HCT116 (cell line): ENCODE measurements around the gene SEMA3B. TPM values are rescaled to one million over a fixed set of nuclear protein-coding genes. Genes with fewer than 3 reads are reported as not detected.
A peak's percentile ranks its signal among the peaks of the same experiment; 100 is the strongest.

Experiments used
- ATAC-seq: fragments of 200-7000 bp; cut with Tn5 transposase; 2 replicates; pipeline ENCODE4 v1.9.1; 2020; ENCODE audit warnings: mild to moderate bottlenecking, moderate library complexity
- BruUV-seq: library from RNA; stranded (reverse); fragments of 400-500 nt; replicated peaks from 2 replicates; lab custom pipeline; 2021; lab: Mats Ljungman, UMichigan
- CTCF ChIA-PET: fragments of 300-600 bp; sonication (Branson Sonifier 250); formaldehyde crosslinking; loops from one replicate; lab custom pipeline; 2021; ENCODE audit warnings: antibody characterized with exemption; lab: Charles Lee
- POLR2A ChIA-PET: fragments of 300-600, 350-600 bp; sonication (Branson Sonifier 250); formaldehyde crosslinking; loops from one replicate; lab custom pipeline; 2021; ENCODE audit warnings: antibody characterized with exemption; lab: Charles Lee
- RAD21 ChIA-PET, 2 experiments: fragments of 300-600 bp; sonication (Branson Sonifier 250); formaldehyde crosslinking; loops; one replicate each; lab custom pipeline; 2023; ENCODE audit warnings: low total read pairs in 2 of 2; ENCODE audit not compliant: uncharacterized antibody in 2 of 2, unreplicated experiment in 2 of 2, low non-redundant PET in 1 of 2; lab: Charles Lee
- DNase-seq: peaks from one replicate; pipeline ENCODE4 v3.0.0-alpha.2; 2010; ENCODE audit warnings: low read depth, low spot score
- H2AFZ ChIP-seq: fragments of 200-600 bp; shearing (Covaris generic), sonication (generic); 2 replicates; pipeline ENCODE4 v1.6.1; 2017; ENCODE audit warnings: low read depth, mixed run types, mixed read lengths, antibody characterized with exemption, low read length; ENCODE audit not compliant: poor library complexity, severe bottlenecking
- H3K27ac ChIP-seq: 2 replicates; pipeline ENCODE4 v1.5.1; 2012; ENCODE audit warnings: low read depth, low read length
- H3K27me3 ChIP-seq: fragments of 200-600 bp; sonication (generic); 2 replicates; pipeline ENCODE4 v1.6.1; 2016; ENCODE audit warnings: mixed run types, low read length, mixed read lengths; ENCODE audit not compliant: insufficient read depth
- H3K36me3 ChIP-seq, 2 experiments: fragments of 200-500 bp in 1 of 2; fragments of 200-600 bp in 1 of 2; sonication (Bioruptor generic) in 1 of 2; sonication (generic) in 1 of 2; 2 replicates each; pipeline versions ENCODE4 v1.5.1 to v1.6.1; 2014 to 2016; ENCODE audit warnings: low read length in 2 of 2, inconsistent platforms in 1 of 2, mixed read lengths in 1 of 2, mixed run types in 1 of 2; ENCODE audit not compliant: insufficient read depth in 2 of 2, control insufficient read depth in 1 of 2
- H3K4me1 ChIP-seq, 2 experiments: fragments of 200-600 bp in 1 of 2; sonication (generic) in 1 of 2; 2 replicates each; pipeline versions ENCODE4 v1.5.1 to v1.6.1; 2012 to 2017; ENCODE audit warnings: low read length in 2 of 2, inconsistent platforms in 1 of 2, mild to moderate bottlenecking in 1 of 2, mixed read lengths in 1 of 2, mixed run types in 1 of 2, moderate library complexity in 1 of 2; ENCODE audit not compliant: insufficient read depth in 2 of 2, control insufficient read depth in 1 of 2
- H3K4me2 ChIP-seq: fragments of 200-600 bp; sonication (generic); 2 replicates; pipeline ENCODE4 v1.6.1; 2017; ENCODE audit warnings: mixed run types, low read length, mixed read lengths
- H3K4me3 ChIP-seq, 2 experiments: fragments of 200-600 bp in 1 of 2; sonication (generic) in 1 of 2; replicated peaks in 1 of 2; 2 replicates each; pipeline ENCODE4 v1.5.1; 2011 to 2016; ENCODE audit warnings: low read length in 2 of 2, control low read depth in 1 of 2, low read depth in 1 of 2, mild to moderate bottlenecking in 1 of 2, mixed read lengths in 1 of 2, mixed run types in 1 of 2
- H3K79me2 ChIP-seq: fragments of 200-600 bp; sonication (generic); 2 replicates; pipeline ENCODE4 v1.6.1; 2017; ENCODE audit warnings: mild to moderate bottlenecking, mixed run types, low read length, moderate library complexity, mixed read lengths; ENCODE audit not compliant: insufficient read depth
- H3K9ac ChIP-seq: fragments of 200-600 bp; sonication (generic); 2 replicates; pipeline ENCODE4 v1.6.1; 2016; ENCODE audit warnings: low read length, mixed read lengths
- H3K9me2 ChIP-seq: fragments of 200-600 bp; sonication (generic), shearing (Covaris generic); 2 replicates; pipeline ENCODE4 v1.6.1; 2017; ENCODE audit warnings: mixed run types, mild to moderate bottlenecking, moderate library complexity; ENCODE audit not compliant: insufficient read depth
- H3K9me3 ChIP-seq, 2 experiments: fragments of 200-500 bp in 1 of 2; fragments of 200-600 bp in 1 of 2; sonication (Bioruptor generic) in 1 of 2; sonication (generic) in 1 of 2; 2 replicates each; pipeline ENCODE4 v1.6.1; 2014 to 2017; ENCODE audit warnings: low read length in 2 of 2, mixed read lengths in 2 of 2, inconsistent platforms in 1 of 2, low read depth in 1 of 2, mild to moderate bottlenecking in 1 of 2, mixed run types in 1 of 2, moderate library complexity in 1 of 2; ENCODE audit not compliant: control insufficient read depth in 1 of 2, insufficient read depth in 1 of 2
- H4K20me1 ChIP-seq: fragments of 200-600 bp; sonication (generic), shearing (Covaris generic); 2 replicates; pipeline ENCODE4 v1.6.1; 2017; ENCODE audit warnings: mixed run types, mild to moderate bottlenecking, moderate library complexity; ENCODE audit not compliant: insufficient read depth
- ELF1 ChIP-seq: IDR thresholded peaks from 2 replicates; pipeline ENCODE4 v1.6.1; 2012; ENCODE audit warnings: low read depth, borderline replicate concordance
- POLR2AphosphoS5 ChIP-seq: IDR thresholded peaks from 2 replicates; pipeline ENCODE4 v1.6.1; 2011; ENCODE audit warnings: mild to moderate bottlenecking, low read depth, low read length, moderate library complexity
- TCF7L2 ChIP-seq: IDR thresholded peaks from 2 replicates; pipeline ENCODE4 v1.7.0; 2011; ENCODE audit warnings: borderline replicate concordance, inconsistent platforms; ENCODE audit not compliant: insufficient read depth, insufficient read length; ENCODE audit errors: extremely low read depth
- ZNF274 ChIP-seq: fragments of 200-500 bp; sonication (Bioruptor generic); IDR thresholded peaks from 2 replicates; pipeline ENCODE4 v1.6.1; 2014; ENCODE audit warnings: mild to moderate bottlenecking, low read depth, low read length, inconsistent platforms
- intact Hi-C: fragments of 100-400 bp; cut with micrococcal nuclease; formaldehyde crosslinking; loops from 2 replicates; pipeline ENCODE4 v1.10.0; 2022
- total RNA-seq: library from RNA; stranded (reverse); gene quantifications from one replicate; pipeline ENCODE4 v1.2.1, GENCODE V29; 2021; ENCODE audit not compliant: unreplicated experiment

The SEMA3B gene
- total RNA-seq, 1 experiment from 2014 or later, result 46.2 TPM

DNA sequence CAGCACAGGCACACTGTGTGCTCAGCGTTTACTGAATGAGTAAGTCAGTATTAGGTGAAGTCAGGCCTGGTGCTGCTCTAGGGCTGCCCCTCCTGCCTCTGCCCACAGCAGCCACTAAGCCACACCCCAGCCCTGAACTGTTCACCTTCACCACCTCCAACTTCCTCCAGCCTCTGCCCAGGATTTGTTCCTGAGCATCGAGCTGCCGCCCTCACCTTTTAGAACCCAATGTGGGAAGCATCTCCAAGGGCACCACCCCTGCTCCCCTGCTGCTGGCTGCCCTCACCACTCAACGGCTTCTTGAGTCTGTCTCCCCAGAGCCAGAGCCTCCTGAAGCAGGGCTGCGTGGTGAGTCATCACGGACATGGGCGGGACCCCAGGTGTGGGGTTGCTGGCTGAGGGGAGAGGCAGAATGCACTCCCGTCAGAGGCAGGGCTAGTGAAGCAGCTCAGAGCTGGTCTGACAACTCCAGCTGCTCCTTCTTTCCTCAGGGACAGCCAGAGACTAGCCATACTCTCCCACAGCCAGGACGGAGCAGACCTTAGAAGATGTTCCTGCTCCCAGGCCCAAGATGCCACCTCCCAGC is 47.8 kb downstream of the SEMA3B start:
- H3K4me1 ChIP-seq, result peaks cover 54 to 82% of the 10 kb centered on the region in 2 experiments
- no peak overlapping the region for H2AFZ ChIP-seq
- H3K4me2 ChIP-seq, result peak overlapping the region; percentile 92
- no peaks in the 10 kb centered on the region for H4K20me1 ChIP-seq
- no peaks in the 10 kb centered on the region for H3K27me3 ChIP-seq
- peak overlapping the region; percentile 98 for H3K27ac ChIP-seq
- peaks cover 2 to 17% of the 10 kb centered on the region in 2 experiments; a peak in 1 of 4 replicates for H3K36me3 ChIP-seq
- H3K79me2 ChIP-seq, result peaks cover 51% of the 10 kb centered on the region
- peak; percentile 84 for TF ChIP-seq POLR2AphosphoS5
- no peak for TF ChIP-seq ZNF274
- intact Hi-C loops, result no loop called here
- peak; percentile 78 for ATAC-seq
- no peaks in the 10 kb centered on the region for H3K9me2 ChIP-seq
- H3K9ac ChIP-seq, result peak overlapping the region; percentile 65
- ChIA-PET CTCF (interaction anchor here (0.9 to 1.6 kb wide), 5 partner anchors 14 to 122 kb away, joined by 3 to 5 read pairs (median 3); partner anchors contain the start of genes HYAL1, HYAL3 and NAA80), RAD21 (interaction anchor here in 1 of 2 experiments (0.9 kb wide), 1 partner anchor 17 kb away, joined by 3 read pairs; the partner anchor contains the start of genes HYAL3 and NAA80), POLR2A (interaction anchor here (0.9 to 2.1 kb wide), 8 partner anchors 11 to 37 kb away, joined by 3 to 8 read pairs (median 4); partner anchors contain the start of genes HYAL1, HYAL3, IFRD2 and NAA80)
- DNase-seq, result peak; percentile 93
- H3K4me3 ChIP-seq, result peak overlapping the region; percentile 10 to 46
- H3K9me3 ChIP-seq, result no peaks in the 10 kb centered on the region
- BruUV-seq, result no TSS peak

GRCh38 chr3:50317300-50317699 is 48.4 kb downstream of the SEMA3B start:
- Histone ChIP-seq H3K27ac (peak overlapping the region; percentile 98), H4K20me1 (no peaks in the 10 kb centered on the region), H3K36me3 (peaks cover 2 to 17% of the 10 kb centered on the region in 2 experiments; a peak in 1 of 4 replicates), H3K4me2 (peak overlapping the region; percentile 92), H3K9ac (peak overlapping the region; percentile 65), H2AFZ (no peak overlapping the region), H3K27me3 (no peaks in the 10 kb centered on the region), H3K9me2 (no peaks in the 10 kb centered on the region), H3K79me2 (peaks cover 51% of the 10 kb centered on the region), H3K4me3 (peak overlapping the region; percentile 8 to 46), H3K9me3 (no peaks in the 10 kb centered on the region), H3K4me1 (peaks cover 59 to 88% of the 10 kb centered on the region in 2 experiments)
- intact Hi-C loops, result no loop called here
- TF ChIP-seq ELF1, result no peak
- TF ChIP-seq TCF7L2, result peak; percentile 84
- ChIA-PET CTCF (interaction anchor here (0.9 to 1.6 kb wide), 5 partner anchors 14 to 122 kb away, joined by 3 to 5 read pairs (median 3); partner anchors contain the start of genes HYAL1, HYAL3 and NAA80), RAD21 (interaction anchor here (0.8 to 1.5 kb wide), 3 partner anchors 18 to 20 kb away, joined by 3 to 4 read pairs (median 3); partner anchors contain the start of genes HYAL3 (in 2 of the 2) and NAA80 (in 2 of the 2)), POLR2A (interaction anchor here (0.9 to 1.2 kb wide), 7 partner anchors 11 to 38 kb away, joined by 3 to 8 read pairs (median 4); partner anchors contain the start of genes HYAL1, HYAL3, IFRD2 and NAA80)
- peak; percentile 31 for ATAC-seq
- peak; percentile 58 for DNase-seq
- BruUV-seq, result no TSS peak
